Kidney epithelial cell (primary cell): ENCODE measurements around the gene ZNF32. TPM values are rescaled to one million over a fixed set of nuclear protein-coding genes. Genes with fewer than 3 reads are reported as not detected.

Source experiments
- DNase-seq: peaks from one replicate; pipeline ENCODE4 v3.0.0-alpha.2; 2010; ENCODE audit warnings: low read depth
- H3K27me3 ChIP-seq: 2 replicates; pipeline ENCODE4 v1.6.0; 2011; ENCODE audit warnings: low read length; ENCODE audit not compliant: control insufficient read depth, insufficient read depth
- H3K36me3 ChIP-seq: 2 replicates; pipeline ENCODE4 v1.5.1; 2011; ENCODE audit warnings: low read length; ENCODE audit not compliant: control insufficient read depth, insufficient read depth
- H3K4me3 ChIP-seq: 2 replicates; pipeline ENCODE4 v1.5.1; 2011; ENCODE audit warnings: low read depth, mild to moderate bottlenecking, control low read depth, low read length
- total RNA-seq: library from RNA; depleted of rRNA; stranded (reverse); fragments of >200 nt; gene quantifications from 2 replicates; pipeline ENCODE4 v1.2.3, GENCODE V29; 2015
- TF ChIP-seq, protein P1 (sequence below): IDR thresholded peaks from 2 replicates; pipeline ENCODE4 v1.5.1; 2011; ENCODE audit warnings: mild to moderate bottlenecking, moderate library complexity, low read length, control low read depth, inconsistent platforms; ENCODE audit not compliant: insufficient read depth, poor library complexity, severe bottlenecking

The ZNF32 gene
- total RNA-seq, 1 donor from 2014 or later: 40.3 TPM

DNA sequence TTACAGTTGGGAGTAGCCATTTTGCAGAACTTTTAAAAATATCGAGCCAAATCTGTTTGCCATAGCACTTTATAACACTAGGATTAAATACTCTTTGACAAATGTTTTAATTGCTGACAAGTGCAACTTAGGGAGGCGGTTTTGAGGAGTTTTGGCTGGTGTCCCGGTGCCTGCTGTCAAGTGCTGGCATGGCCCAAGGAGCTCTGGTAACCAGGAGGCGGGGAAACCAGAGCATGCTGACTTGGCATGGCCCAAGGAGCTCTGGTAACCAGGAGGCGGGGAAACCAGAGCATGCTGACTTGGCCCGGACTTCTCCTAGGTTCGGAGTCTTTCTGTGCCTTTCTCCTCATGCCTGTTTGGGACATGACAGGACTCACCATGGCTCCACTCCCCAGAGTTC is 30.8 kb upstream of the ZNF32 start:
- TF ChIP-seq, protein P1, sequence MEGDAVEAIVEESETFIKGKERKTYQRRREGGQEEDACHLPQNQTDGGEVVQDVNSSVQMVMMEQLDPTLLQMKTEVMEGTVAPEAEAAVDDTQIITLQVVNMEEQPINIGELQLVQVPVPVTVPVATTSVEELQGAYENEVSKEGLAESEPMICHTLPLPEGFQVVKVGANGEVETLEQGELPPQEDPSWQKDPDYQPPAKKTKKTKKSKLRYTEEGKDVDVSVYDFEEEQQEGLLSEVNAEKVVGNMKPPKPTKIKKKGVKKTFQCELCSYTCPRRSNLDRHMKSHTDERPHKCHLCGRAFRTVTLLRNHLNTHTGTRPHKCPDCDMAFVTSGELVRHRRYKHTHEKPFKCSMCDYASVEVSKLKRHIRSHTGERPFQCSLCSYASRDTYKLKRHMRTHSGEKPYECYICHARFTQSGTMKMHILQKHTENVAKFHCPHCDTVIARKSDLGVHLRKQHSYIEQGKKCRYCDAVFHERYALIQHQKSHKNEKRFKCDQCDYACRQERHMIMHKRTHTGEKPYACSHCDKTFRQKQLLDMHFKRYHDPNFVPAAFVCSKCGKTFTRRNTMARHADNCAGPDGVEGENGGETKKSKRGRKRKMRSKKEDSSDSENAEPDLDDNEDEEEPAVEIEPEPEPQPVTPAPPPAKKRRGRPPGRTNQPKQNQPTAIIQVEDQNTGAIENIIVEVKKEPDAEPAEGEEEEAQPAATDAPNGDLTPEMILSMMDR: no peak
- Histone ChIP-seq H3K36me3 (no peaks in the 10 kb centered on the region), H3K27me3 (no peaks in the 10 kb centered on the region), H3K4me3 (no peak overlapping the region)
- no peak for DNase-seq

DNA sequence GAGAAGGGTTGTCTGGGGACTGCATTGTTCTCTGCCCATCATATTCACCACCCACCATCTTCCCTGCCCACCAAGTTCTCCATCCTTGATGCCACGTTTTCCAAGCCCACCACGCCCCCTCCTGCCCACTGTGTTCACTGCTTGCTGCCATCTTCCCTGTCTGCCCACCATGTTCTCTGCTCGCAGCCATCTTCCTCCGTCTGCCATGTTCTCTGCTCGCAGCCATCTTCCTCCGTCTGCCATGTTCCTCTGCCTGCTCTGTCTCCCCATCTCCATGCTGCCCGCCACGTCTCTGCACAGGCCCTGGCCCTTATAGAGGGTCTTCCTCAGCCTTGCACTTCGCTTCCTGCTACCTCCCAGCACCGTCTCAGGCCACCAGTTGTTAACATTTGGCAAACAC is 30.0 kb upstream of the ZNF32 start:
- H3K27me3 ChIP-seq: no peaks in the 10 kb centered on the region
- DNase-seq: no peak
- no peaks in the 10 kb centered on the region for H3K36me3 ChIP-seq
- TF ChIP-seq, protein P1: no peak
- no peak overlapping the region for H3K4me3 ChIP-seq

DNA sequence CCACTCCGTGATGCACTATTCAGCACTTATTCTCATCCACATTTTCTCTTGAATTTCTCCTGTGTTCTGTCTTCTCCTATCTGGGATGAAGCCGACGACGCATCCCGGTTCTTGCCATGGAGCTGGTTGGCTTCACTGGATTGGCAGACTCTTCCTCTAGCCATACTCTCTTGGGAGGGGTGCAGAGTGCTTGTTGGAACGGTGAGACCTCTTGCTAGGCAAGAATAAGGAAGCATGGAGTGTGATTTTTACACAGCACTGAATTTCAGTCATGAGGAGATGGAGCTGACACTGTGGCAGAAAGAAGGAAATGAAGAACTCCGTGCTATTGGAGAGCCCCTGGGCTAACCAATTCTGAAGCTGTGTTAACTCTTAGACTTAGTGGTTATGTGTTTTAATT is 28.2 kb upstream of the ZNF32 start:
- TF ChIP-seq, protein P1: no peak
- Histone ChIP-seq H3K4me3 (no peak overlapping the region), H3K36me3 (no peaks in the 10 kb centered on the region), H3K27me3 (no peaks in the 10 kb centered on the region)
- DNase-seq: no peak

DNA sequence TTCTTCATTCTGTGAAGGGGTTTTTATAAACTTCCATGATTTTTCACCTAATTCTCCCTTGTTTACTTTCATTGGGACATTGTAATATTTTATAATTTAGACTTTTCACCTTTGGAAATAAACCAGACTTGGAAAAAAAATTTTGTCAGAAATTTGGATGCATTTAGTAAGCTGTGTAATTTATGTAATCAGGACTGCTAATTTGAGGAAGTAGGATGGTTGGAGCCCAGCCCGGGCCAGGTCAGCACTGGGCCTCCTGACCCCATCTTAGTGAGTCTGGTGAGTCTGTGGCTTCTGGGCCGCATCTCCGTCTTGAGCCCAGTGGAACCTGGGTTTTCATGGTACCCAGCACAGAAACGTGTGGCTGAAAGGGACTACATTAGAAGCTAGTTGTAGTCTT is 27.6 kb upstream of the ZNF32 start:
- TF ChIP-seq, protein P1: no peak
- Histone ChIP-seq H3K36me3 (no peaks in the 10 kb centered on the region), H3K4me3 (no peak overlapping the region), H3K27me3 (peaks cover under 1% of the 10 kb centered on the region)
- DNase-seq: no peak

DNA sequence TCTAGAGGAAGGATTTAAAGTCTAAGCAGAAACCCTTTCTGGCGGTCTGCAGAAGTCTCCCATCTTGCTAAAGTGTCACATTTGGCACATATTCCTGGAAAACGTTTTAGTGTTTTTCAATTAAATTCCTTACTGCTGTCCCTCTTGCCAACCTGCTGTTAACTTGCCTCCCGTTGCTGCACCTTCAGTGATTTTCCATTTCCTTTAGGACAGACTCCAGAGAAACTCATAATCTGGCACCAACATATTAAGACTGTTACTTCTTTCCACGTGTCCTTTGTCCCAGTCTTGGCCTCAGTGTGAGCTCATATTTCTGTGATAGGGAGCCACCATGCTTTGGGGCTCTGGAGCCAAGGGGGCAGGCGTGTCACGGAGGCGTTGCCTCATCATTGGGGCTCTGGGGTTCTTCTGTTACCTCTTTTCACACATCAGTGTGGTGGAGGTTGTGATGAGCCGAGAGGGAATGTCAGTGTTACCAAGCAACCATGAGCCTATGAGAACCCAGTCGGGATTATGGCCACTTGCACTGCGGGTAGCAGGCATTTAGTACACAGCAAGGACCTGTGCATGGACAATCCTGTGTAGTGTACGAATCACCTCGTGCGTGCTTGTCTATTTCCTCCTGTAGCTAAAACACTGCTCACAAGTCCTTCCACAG is 26.0 kb upstream of the ZNF32 start:
- TF ChIP-seq, protein P1: no peak
- DNase-seq: no peak
- no peaks in the 10 kb centered on the region for H3K36me3 ChIP-seq
- H3K4me3 ChIP-seq: no peak overlapping the region
- peaks cover 4% of the 10 kb centered on the region for H3K27me3 ChIP-seq

DNA sequence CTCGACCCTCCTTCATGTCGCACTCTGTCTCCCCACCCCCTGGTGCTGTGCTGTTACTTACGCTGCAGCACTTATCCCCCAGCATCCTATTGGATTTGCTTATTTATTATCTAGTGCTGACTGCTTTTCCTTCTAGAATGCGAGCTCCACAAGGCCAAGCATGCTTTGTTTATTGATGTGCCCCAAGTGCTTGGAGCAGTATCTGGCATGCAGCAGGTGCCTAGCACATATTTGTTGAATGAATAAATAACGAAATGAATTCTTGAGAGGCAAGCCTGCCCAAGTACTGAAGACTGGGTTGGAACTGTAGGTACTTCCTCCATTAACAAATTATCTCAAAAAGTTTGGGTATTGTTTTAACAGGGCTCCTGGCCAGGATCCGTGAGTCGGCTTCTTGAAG is 24.8 kb upstream of the ZNF32 start:
- TF ChIP-seq, protein P1: no peak
- H3K4me3 ChIP-seq: no peak overlapping the region
- DNase-seq: no peak
- no peaks in the 10 kb centered on the region for H3K36me3 ChIP-seq
- H3K27me3 ChIP-seq: peaks cover 6% of the 10 kb centered on the region
